PFSK-1 (cell line): ENCODE results near the gene CLP1.
A peak's percentile ranks its signal among the peaks of the same experiment; 100 is the strongest.

Experiments
- FOXP2 ChIP-seq: optimal IDR thresholded peaks from 2 replicates; pipeline ENCODE3; 2011; ENCODE audit warnings: borderline replicate concordance, control low read depth, inconsistent platforms; ENCODE audit not compliant: insufficient read depth; ENCODE audit errors: extremely low read length, extremely low read depth
- POLR2AphosphoS5 ChIP-seq: IDR thresholded peaks from 2 replicates; pipeline ENCODE4 v1.6.1; 2012; ENCODE audit warnings: low read depth, mild to moderate bottlenecking, control low read depth, low read length, moderate library complexity
- REST ChIP-seq, 2 experiments: IDR thresholded peaks; 2 replicates each; pipeline versions ENCODE4 v1.6.1 to v1.8.0; 2011 to 2012; ENCODE audit warnings: low read depth in 2 of 2, low read length in 2 of 2, control low read depth in 1 of 2, inconsistent platforms in 1 of 2, mild to moderate bottlenecking in 1 of 2, moderate library complexity in 1 of 2; ENCODE audit not compliant: insufficient read depth in 1 of 2
- SIN3A ChIP-seq: IDR thresholded peaks from 2 replicates; pipeline ENCODE4 v1.6.1; 2012; ENCODE audit warnings: mild to moderate bottlenecking, low read length, moderate library complexity, borderline replicate concordance; ENCODE audit not compliant: insufficient read depth
- TAF1 ChIP-seq: IDR thresholded peaks from 2 replicates; pipeline ENCODE4 v1.6.1; 2012; ENCODE audit warnings: low read length, control low read depth, borderline replicate concordance; ENCODE audit not compliant: insufficient read depth

CLP1 gene

GRCh38 chr11:57639321-57640067 is 18.1 kb upstream of the CLP1 start:
- TF ChIP-seq TAF1 (peak; percentile 57; the same call in 1 of the 2 replicates), POLR2AphosphoS5 (peak; percentile 51), FOXP2 (no peak)

DNA sequence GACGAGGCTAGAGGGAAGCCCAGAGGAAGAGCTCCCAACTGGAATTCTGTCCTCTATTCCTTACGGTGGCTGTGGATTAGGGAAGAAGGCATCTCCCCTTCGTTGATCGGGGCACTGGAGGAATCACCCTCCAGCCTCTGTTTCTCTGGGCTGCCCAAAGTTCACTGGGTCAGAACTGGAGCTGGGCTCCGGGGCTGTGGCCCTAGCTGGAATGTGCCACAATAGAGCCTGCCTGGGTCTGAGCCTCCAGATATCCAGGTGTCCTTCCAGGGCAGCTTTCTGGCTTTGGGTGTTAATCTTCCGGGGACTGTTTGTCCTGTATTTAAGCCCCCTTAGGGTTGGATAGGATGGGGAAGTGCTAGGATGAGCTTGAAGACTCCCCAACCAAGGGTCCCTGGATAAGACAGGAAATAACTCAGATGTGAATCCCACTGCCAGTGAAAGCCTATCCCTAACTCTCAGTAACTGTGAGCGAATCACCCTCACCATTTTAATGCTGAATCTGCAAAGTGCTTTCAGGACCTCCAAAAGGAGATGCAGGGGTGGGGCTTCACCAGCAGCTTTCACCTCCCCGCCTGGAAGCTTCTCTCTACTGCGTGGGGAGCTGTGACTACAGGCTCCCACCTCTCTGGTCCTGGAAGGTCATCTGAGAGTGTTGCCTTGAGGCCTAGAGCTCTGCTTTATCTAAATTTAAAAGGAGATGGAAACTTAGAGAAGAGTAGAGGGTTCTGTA is 17.3 kb upstream of the CLP1 start:
- no peak for TF ChIP-seq SIN3A

DNA sequence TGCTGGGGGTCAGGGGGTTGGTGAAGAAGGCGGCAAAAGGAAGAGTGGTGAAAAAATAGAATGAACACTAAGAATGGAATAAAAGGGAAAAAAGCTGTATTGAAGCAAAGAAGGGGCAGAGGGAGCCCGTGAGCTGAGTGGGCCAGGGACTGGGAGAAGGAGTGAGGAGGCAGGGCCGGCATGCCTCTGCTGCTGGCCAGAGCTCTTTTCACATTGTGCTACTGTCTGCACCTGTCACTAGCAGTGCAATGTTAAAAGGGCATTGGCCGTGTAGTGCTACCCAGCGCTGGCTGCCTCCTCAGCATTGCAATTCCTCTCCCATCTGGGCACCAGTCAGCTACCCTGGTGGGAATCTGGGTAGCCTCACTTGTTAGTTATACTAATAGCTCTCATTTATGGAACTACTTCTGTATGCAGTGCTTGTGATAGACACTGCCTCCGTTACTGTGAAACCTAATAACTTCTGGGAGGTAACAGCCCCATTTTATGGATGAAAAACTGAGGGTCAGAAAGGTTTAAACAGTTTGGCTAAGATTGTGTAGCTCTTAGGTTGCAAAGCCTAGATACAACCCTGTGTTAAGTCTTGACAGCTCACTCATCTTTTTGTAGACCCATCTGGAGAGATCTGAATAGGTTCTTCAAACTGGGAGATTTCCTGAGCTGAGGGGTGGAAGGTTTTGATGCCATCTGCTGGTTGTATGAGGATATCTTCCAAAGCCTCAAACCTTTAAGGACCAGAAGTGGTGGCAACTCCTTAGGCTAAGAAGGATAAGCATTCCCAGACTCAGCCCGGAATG is 16.4 kb upstream of the CLP1 start:
- TF ChIP-seq POLR2AphosphoS5, result peak; percentile 33; the same call in 1 of the 2 replicates
- no peak for TF ChIP-seq TAF1
- TF ChIP-seq REST (IDR thresholded peaks at IDR 0.05; ENCODE audit: insufficient read depth in 1 of 2, low read depth in 2 of 2, low read length in 2 of 2), result no peak
- no peak for TF ChIP-seq SIN3A

DNA sequence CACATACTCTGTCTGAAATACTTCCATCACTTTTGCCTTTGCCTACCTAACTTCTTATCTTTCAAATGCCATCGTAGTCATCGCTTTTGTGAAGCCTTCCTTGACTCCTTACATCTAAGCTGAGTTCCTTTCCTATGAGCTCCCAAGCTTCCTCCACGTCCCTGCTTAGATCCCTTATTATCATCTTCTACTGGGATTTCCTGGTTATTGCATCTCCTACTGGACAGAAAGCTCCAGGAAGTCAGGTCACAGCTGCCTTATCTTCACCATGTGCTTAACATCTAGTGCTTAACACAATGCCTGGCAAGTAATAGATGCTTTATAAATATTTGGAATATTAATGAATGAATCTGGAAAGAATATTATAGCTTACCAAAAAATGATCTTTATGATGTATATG is 13.8 kb upstream of the CLP1 start:
- peak; percentile 23; the same call in 1 of the 2 replicates for TF ChIP-seq POLR2AphosphoS5
- TF ChIP-seq FOXP2, result no peak

GRCh38 chr11:57644748-57645688 is 12.5 kb upstream of the CLP1 start:
- TF ChIP-seq REST (IDR thresholded peaks at IDR 0.05; ENCODE audit: insufficient read depth in 1 of 2, low read depth in 2 of 2, low read length in 2 of 2), result no peak
- peak; percentile 47; the same call in 1 of the 2 replicates for TF ChIP-seq POLR2AphosphoS5

DNA sequence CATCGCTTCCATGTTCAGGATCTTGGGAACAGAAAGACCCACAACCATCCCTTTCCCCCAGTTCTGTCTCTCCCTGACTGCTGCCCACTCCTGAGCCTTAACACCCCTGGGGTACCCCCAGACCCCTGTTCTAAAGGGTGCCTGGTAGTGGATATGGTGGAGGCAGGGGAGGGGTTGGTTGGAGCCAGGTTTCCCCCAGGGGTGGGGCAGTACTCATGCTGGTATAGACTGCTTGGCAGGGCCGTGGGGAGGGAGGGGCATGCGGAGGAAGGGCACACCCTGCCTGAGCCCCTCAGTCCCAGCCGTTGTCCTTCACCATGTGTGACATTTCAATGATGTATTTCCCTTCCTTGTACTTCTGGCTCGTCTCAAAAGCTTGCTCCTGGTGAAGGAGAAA is 11.9 kb upstream of the CLP1 start:
- TF ChIP-seq POLR2AphosphoS5 (peak; percentile 53), REST (IDR thresholded peaks at IDR 0.05; ENCODE audit: insufficient read depth in 1 of 2, low read depth in 2 of 2, low read length in 2 of 2) (no peak)
